HG03135 (cell line): Measurements from ENCODE around the gene NFATC2.

Experiments
- ATAC-seq: cut with Tn5 transposase; IDR thresholded peaks from one replicate; pipeline ENCODE4 v1.9.1; 2021; ENCODE audit warnings: mild to moderate bottlenecking, moderate library complexity; ENCODE audit not compliant: unreplicated experiment

Gene NFATC2

GRCh38 chr20:51497542-51498467, 44.7 kb downstream of the NFATC2 start:
- no peak for ATAC-seq

- no peak for ATAC-seq
These were observed 45.6 kb downstream of the NFATC2 start for GRCh38 chr20:51496964-51497363.

GRCh38 chr20:51495921-51496545, 46.5 kb downstream of the NFATC2 start:
- ATAC-seq = no peak

GRCh38 chr20:51495291-51495690, 47.2 kb downstream of the NFATC2 start:
- no peak for ATAC-seq

GRCh38 chr20:51494241-51495110, 48.0 kb downstream of the NFATC2 start:
- no peak for ATAC-seq

- ATAC-seq = no peak
These were observed 49.1 kb downstream of the NFATC2 start for GRCh38 chr20:51493346-51493791.

GRCh38 chr20:51492167-51493092, 50.1 kb downstream of the NFATC2 start:
- ATAC-seq = no peak

- ATAC-seq = no peak
These were observed 51.1 kb downstream of the NFATC2 start for GRCh38 chr20:51491393-51491792.

GRCh38 chr20:51490635-51491034, 51.9 kb downstream of the NFATC2 start:
- no peak for ATAC-seq

- no peak for ATAC-seq
These were observed 52.9 kb downstream of the NFATC2 start for GRCh38 chr20:51489611-51490010.

- ATAC-seq = no peak
These were observed 54.2 kb downstream of the NFATC2 start for GRCh38 chr20:51488331-51488730.

- ATAC-seq = no peak
These were observed 54.8 kb downstream of the NFATC2 start for GRCh38 chr20:51487565-51488268.

- no peak for ATAC-seq
These were observed 55.4 kb downstream of the NFATC2 start for GRCh38 chr20:51487076-51487475.

- ATAC-seq = no peak
These were observed 56.1 kb downstream of the NFATC2 start for GRCh38 chr20:51486197-51487005.

- no peak for ATAC-seq
These were observed 57.7 kb downstream of the NFATC2 start for GRCh38 chr20:51484831-51485230.

- no peak for ATAC-seq
These were observed 58.2 kb downstream of the NFATC2 start for GRCh38 chr20:51484141-51484815.

GRCh38 chr20:51482836-51483473, 59.6 kb downstream of the NFATC2 start:
- ATAC-seq = no peak
